Ureter (tissue), 1 donor: Measurements from ENCODE around the gene KLHDC8A. TPM values are rescaled to one million over a fixed set of nuclear protein-coding genes. Genes with fewer than 3 reads are reported as not detected.
"Not testable (repeated sequence)": the region's sequence is repeated elsewhere in the genome, so short reads cannot be mapped to it uniquely, and the experiment has no call there.

Source experiments
- DNase-seq: peaks from one replicate; pipeline ENCODE4 v3.0.0-alpha.2; 2020; ENCODE audit warnings: low spot score
- total RNA-seq: library from RNA; stranded (reverse); gene quantifications from one replicate; pipeline ENCODE4 v1.2.4, GENCODE V29; 2023
- donor health status: DM: yes; HTN: yes; CAD: no.

The KLHDC8A gene
- total RNA-seq, 1 donor from 2014 or later, result not detected

DNA sequence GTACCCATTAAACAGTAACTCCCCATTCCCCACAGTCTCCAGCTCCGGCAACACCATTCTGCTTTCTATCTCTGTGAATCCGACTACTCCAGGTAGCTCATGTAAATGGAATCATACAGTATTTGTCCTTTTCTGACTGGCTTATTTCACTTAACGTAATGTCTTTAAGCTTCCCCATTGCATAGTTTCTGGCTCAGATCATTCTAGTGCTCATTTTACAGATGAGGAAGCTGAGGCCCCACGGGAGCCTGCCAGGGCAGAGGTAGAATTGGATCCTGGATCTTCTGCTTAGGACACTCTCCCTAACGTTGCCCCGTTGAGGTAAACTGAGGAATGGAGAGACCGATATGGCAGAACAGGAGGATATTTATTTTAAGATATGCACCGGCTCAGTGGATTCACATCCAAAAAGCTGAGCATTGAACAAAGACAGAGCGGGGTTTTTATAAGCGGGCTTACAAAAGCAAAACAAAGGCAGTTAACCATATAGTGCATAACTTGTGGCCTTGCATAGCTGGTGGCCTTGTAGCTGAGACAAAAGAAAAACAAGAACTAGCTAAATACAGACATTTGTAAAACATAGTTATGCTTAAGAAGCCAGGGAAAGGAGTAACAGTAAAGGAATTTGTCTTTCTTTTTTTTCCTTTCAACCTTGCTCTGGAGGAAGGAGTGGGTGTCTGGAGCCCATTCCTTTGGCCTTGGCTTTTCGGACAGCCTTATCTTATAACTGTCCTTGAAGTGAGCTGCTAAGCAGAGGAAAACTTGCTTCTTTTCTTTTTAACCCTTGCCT is 15.3 kb upstream of the KLHDC8A start:
- no peak for DNase-seq

DNA sequence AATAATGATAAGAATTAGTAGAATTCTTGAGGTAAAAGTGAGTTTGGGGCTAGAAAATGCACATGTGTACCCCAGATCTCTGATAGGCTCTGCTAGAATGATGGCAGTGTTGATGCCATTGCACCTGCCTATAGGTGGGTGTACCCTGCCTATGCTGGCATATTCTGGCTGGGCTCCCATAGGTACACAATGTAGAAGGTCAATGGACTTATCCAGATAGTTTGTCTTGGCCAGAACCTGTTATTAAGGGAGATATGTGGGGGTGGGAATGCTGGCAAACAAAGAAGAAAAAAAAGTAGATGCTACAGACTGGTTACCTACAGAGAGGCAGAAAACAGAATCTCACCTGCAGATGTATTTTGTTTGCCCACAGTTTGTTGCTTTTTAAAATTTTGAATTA is 14.1 kb upstream of the KLHDC8A start:
- DNase-seq, result no peak

DNA sequence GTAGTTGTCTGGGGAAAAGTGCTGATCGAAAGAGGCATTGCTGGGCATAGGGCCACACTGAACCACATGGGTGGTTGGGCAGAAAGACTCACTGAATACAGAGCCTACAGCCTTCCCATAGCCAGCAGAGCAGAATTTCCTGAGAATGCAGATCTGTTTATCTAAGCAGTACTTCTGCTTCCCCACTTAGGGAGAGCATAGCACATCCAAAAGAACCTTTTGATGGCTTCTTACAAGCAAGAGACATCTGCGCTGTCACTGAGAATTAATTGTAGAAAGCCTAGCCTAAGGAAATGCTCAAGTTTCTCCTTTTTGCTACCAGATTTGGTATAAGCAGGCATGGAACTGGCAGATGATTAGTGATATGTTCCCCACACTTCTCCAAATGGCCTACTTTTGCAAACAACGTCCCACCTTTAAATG is 13.0 kb upstream of the KLHDC8A start:
- DNase-seq, result no peak

DNA sequence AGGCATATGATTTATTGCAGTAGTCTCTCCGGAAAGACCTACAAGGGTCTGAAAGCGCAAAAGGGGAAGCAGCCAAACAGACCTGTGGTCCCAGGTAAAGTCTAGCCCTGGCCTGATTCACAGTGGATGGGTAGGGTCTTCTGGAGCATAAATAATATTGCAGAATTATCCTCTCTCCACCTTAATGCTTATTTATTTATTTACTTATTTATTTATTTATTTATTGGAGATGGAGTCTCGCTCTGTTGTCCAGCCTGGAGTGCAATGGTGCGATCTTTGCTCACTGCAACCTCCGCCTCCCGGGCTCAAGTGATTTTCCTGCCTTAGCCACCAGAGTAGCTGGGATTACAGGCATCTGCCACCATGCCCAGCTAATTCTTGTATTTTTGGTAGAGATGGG is 11.8 kb upstream of the KLHDC8A start:
- DNase-seq, result no peak

DNA sequence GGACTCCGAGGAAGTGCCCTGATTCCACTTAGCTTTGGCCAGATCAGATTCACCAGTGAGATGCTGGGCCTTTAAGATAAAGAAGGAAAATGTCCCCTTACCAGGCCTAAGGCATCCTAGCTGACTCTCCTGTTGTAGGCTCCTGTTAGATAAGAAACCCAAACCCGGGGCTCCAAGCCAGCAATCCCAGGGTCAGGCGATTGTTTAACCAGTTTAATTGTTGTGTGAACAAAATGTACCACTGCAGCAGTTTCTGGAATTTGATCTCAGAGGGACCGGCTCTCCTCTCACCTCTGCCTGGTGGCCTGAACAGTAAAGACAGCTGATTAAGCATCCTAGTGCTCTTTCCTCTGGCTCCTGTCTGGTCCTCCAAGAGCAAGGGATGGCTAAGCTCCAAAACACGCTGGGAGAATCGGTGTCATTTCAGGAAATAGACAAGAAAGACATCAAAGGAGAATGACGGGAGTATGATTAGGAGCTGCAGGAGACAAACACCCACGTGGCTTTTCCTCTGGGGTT is 9.3 kb upstream of the KLHDC8A start:
- DNase-seq, result no peak

- not testable (repeated sequence) for DNase-seq
These were observed 8.4 kb upstream of the KLHDC8A start for GRCh38 chr1:205365086-205365485.

DNA sequence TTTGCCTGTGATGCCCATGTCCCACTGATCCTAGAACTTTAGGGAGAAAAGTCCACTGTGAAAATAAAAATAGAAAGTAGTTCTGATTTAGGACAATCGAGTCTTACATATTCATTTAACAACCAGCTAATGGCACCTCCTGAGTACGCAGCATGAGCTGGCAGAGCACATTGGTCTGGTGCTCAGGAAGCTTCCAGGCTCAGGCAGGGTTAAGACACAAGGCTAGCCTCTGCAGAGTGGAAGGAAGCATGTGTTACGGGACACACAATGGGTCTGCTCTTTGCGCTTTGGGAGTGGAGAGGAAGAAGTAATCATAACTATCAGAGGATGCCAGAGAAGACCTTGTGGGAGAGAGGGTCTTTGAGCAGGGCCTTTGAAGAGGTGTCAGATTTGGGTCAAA is 4.2 kb upstream of the KLHDC8A start:
- no peak for DNase-seq

DNA sequence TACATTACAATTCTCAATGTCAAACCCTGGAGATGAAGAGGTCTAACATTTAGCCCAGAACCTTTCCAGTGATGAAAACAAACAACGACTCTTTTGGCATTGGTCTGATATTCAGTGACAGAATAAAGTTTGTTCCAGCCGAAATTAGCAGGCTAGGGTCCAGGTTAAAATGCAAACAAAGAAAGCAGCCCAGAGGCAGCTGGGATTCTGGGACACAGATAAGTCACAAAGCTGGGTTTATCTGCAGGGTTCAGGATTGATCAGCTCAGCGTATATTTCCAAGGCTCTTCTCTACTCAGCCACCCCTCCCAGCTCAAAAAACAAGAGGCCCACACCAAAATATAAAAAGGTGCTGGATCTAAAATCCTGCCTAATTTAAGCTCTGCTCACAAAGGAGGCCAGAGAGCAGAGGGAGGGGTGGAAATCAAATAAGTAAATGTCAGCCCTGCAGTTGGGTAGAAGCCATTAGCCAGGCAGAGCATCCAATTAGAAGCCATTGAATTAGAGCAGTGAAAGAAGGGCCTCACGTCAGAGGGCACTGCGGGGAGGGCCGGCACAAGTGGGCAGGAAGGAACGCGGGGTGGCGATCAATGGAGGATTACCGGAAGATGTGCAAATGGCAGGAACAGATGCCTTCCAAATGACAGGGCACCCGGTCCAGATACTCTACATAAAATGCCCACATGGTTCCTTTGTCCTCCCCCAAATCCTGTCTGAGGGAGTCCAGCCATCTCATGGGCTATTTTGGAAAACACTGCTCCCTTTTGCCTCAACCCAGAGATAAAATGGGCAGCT is 3.2 kb upstream of the KLHDC8A start:
- DNase-seq, result no peak

DNA sequence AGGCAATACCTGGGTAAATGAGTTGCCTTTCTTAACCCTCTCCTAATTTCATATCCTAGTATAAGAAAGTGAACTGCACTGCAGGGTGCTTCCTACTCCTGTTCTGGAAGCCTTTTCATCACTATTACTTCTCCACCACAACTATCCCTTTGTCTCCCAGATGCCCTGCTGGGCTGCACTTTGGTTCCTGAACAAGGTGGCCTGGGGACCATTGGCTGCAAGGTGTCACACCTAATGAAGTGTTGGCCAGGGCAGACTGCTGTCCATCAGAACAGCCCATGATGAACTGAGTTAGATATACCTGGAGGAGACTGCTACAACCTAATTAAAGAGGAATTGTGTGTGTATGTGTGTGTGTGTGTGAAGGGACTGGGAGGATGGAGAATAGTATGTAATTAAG is 1.9 kb upstream of the KLHDC8A start:
- no peak for DNase-seq

GRCh38 chr1:205357567-205357966 is 845 bp upstream of the KLHDC8A start:
- DNase-seq, result no peak

DNA sequence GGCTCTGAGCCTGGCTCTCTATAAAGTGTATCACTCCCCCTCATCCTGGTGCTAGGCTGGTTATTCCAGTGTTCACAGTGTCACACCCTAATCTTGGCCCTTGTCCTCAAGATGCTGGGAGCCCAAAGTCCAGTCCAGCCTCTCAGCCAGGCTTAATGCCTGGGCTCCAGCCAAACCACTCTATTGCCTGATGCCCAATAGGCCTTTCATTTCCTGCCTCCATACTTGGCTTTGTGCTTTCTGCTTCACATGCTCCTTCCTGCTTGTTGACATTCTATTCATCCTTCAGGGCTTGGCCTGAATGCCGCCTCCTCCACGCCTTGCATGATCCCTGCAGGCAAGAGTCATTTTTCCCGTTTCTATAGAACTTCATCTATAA is 1.7 kb downstream of the KLHDC8A start:
- no peak for DNase-seq

DNA sequence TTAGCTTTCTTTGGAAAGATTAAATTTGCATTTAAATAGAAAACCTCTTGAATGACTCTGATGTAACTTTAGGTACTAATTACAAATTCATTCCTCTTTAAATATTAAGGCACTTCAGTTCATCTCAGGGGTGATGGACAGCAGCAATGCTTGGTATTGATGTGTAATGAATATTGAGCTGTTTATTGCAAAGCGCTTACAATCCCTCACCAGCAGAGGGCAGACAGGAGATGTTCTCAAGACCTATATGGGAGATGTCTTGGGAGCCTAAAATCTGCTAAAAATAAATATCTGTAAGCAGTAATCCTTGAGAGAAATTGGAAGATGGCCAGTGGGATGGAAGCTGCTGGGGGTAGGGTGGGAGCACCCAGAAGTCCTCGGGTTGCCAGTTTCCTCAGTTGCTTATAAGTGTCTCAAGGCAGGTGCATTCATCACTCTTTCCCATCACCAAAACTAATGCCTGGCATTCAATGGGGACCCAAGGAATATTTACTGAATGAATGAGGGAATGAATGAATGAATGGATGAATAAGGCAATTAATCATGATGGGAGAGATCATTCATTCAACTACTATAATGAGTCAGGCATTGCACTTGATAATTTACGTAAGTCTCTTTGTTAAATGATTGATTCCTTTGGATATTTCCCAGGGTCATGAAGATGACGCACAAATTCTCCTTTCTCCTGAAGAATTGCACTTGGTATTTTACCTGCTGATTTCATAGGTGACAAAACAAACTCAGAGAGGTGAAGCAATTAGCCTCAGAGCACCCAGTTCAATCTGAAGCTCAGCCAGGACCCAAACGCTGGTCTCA is 2.3 kb downstream of the KLHDC8A start:
- DNase-seq, result peak; percentile 58

DNA sequence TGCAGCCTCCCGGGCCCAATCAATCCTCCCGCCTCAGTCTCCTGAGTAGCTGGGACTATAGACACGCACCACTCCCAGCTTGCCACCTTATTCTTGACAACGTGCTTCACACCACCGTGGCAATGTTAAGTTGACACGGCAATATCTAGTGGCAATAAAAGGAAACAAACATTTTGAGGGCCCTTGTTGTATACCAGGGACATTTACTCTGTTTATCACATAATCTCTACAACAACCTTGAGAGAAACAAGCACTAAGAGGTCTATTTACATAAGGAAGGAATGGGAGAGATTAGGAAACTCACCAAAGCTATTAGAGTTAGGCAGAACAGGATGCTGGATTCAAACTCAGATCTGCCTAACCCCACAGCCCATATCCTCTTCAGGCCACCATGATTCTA is 3.1 kb downstream of the KLHDC8A start:
- DNase-seq, result no peak

DNA sequence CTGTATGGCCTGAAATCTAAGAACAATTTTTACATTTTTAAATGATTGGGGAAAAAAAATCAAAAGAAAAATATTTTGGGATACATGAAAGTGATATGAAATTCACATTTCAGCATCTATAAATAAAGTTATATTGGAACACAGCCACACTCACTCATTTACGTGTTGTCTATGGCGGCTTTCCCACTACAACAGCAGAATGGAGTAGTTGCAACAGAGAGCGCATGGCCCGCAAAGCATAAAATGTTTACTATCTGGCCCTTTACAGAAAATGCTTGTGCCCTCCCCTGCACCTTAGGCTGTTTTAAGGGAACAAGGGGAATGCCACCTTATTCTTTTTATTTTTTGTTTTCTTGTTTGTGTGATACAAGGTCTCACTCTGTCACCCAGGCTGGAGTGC is 3.5 kb downstream of the KLHDC8A start:
- no peak for DNase-seq

DNA sequence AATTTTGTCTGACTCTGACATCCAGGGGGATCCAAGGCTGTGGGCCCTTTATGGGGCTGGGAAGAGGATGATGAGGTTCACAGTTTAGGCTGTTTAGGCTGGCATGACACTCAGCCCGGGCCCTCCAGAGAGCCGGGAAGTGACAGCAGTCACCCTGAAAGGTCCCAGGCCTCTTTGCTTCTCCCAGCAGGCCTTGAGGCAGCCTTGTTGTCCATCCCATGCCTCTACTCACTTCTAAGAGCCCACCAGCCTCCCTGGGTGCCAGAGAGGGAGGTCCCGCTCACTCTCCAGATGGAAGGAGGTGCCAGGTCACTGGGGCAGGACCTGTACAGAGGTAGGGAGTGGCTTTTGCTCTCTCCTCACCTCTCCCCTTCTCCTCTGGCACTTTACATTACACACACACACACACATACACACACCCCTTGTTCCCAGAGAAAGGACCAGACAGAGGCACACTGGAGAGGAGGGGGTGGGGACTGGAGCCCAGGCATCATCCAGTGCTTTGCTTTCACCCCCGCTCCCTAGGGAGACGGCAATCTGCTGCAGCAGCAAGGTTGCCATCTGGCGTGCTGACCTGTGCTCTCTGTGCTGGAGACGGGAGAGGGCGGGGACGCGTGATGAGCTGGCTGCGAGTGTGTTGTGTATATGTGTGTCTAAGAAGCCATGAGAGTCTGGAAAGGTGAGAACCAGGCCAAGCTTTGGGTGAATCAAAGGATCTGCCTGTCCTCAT is 4.6 kb downstream of the KLHDC8A start:
- no peak for DNase-seq

GRCh38 chr1:205350691-205351141 is 6.0 kb downstream of the KLHDC8A start:
- DNase-seq, result no peak

GRCh38 chr1:205350124-205350523 is 6.6 kb downstream of the KLHDC8A start:
- DNase-seq, result no peak

DNA sequence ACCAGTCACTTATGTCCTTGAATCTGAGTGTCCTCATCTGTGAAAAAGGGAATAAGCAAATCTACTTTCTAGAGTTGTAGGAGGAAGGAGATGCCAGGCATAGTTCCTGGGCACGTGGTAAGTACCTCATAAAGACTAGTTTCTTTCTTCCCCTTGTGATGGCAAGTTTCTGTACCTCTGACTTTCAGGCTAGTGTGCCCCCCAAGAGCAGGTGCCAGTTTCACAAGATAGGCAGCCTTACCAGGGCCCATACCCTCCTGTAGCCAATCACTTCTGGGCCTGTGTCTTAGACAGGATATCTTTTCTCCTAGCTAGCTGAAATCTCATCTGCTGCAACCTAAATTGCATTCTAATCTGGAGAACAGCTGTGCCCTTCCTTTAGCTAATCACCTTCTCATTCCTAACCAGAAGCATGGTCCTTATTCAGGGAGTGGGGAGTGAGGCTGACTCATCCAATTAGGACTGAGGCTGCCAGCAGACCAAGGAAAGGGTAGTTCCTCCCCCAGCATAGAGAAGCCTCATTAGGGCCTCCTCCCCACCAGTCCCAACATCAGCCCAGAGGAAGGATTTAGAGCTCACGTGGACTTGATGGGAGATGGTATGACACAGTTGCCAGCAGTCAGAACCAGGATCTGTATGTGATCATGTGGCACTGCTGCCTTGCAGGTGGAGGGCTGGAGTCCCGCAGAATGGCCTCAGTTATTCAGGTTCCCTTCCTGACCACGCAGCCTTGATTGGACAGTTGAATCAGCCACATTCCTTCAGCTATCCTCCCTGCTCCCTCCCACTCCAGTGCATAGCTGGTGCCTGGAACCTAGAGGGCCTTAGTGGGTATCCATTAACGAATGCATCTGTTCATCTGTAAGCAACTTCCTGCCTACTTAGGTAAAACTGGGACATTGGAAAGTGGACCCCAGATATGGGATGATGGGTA is 7.9 kb downstream of the KLHDC8A start:
- DNase-seq, result no peak

DNA sequence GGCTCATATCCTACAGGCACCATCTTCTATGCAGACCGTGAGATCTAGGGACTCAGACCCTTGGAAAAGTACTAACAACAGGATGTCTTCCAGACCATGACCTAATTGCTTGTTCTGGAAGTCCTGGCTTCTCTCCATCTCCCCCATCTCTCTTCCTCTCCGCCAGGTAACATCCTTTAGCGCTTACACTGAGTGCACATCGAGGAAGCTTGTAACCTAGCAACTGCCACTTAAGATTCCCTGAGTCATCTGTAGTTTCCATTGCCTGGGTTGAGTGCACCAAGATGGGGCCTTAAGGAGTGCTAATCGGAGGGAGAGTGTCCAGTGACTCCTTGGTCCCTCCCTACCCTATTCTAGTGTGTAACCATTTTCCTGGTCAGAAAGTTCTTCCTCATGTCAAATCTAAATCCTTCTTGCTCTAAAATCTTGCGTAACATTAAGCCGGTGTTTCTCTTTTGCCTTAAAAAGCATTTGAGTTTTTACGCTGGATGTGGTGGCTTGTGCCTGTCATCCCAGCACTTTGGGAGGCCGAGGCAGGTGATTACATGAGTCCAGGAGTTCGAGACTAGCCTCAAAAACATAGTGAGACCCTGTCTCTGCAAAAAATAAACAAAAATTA is 9.7 kb downstream of the KLHDC8A start:
- DNase-seq, result no peak

DNA sequence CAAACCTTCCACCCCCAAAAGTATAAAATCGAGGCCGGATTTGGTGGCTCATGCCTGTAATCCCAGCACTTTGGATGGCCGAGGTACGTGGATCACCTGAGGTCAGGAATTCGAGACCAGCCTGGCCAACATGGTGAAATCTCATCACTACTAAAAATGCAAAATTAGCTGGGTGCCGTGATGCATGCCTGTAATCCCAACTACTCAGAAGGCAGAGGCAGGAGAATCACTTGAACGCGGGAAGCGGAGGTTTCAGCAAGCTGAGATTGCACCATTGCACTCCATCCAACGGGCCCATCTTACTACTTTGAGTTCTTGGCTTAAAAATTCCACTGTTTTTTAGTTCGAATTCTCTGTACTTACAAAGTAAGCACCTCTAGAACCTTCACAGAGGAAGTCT is 11.0 kb downstream of the KLHDC8A start:
- DNase-seq, result no peak
